ENCODE results near the gene NT5DC3. TPM values are rescaled to one million over a fixed set of nuclear protein-coding genes. Genes with fewer than 3 reads are reported as not detected.
A peak's percentile ranks its signal among the peaks of the same experiment; 100 is the strongest.

The NT5DC3 gene
- total RNA-seq (2014; rRNA removed; shearing (Covaris generic)) = 6.3 and 11.0 TPM in 2 replicates

- Histone ChIP-seq H3K4me3 (ENCODE audit: insufficient read depth, low read depth, low read length) (peak within 1 kb of the TSS; percentile 65), H3K36me3 (replicated peaks; ENCODE audit: control insufficient read depth, insufficient read depth, low read length) (no peaks in the 10 kb centered on the region), H3K27me3 (ENCODE audit: control insufficient read depth, insufficient read depth, low read length) (no peaks in the 10 kb centered on the region; the same call in 1 of the 2 replicates)
- DNase-seq = peak; percentile 96
Observed at GRCh38 chr12:103840876-103841689, at the start of gene NT5DC3. NT5DC3 (minus strand) TSS chr12:103841234; CDS start chr12:103841156, 78 bp downstream.

GRCh38 chr12:103887738-103888137 is 46.7 kb upstream of the NT5DC3 start:
- no peak for DNase-seq
- Histone ChIP-seq H3K36me3 (replicated peaks; ENCODE audit: control insufficient read depth, insufficient read depth, low read length) (no peaks in the 10 kb centered on the region), H3K4me3 (ENCODE audit: insufficient read depth, low read depth, low read length) (no peak overlapping the region), H3K27me3 (ENCODE audit: control insufficient read depth, insufficient read depth, low read length) (no peaks in the 10 kb centered on the region)

GRCh38 chr12:103886195-103886797 is 45.3 kb upstream of the NT5DC3 start:
- Histone ChIP-seq H3K27me3 (ENCODE audit: control insufficient read depth, insufficient read depth, low read length) (no peaks in the 10 kb centered on the region), H3K4me3 (ENCODE audit: insufficient read depth, low read depth, low read length) (no peak overlapping the region), H3K36me3 (replicated peaks; ENCODE audit: control insufficient read depth, insufficient read depth, low read length) (no peaks in the 10 kb centered on the region)
- DNase-seq = no peak

- DNase-seq = no peak
- Histone ChIP-seq H3K36me3 (replicated peaks; ENCODE audit: control insufficient read depth, insufficient read depth, low read length) (no peaks in the 10 kb centered on the region), H3K27me3 (ENCODE audit: control insufficient read depth, insufficient read depth, low read length) (no peaks in the 10 kb centered on the region), H3K4me3 (ENCODE audit: insufficient read depth, low read depth, low read length) (no peak overlapping the region)
Observed at GRCh38 chr12:103884316-103884715, 43.3 kb upstream of the NT5DC3 start.

GRCh38 chr12:103883908-103884307 is 42.9 kb upstream of the NT5DC3 start:
- Histone ChIP-seq H3K4me3 (ENCODE audit: insufficient read depth, low read depth, low read length) (no peak overlapping the region), H3K36me3 (replicated peaks; ENCODE audit: control insufficient read depth, insufficient read depth, low read length) (no peaks in the 10 kb centered on the region), H3K27me3 (ENCODE audit: control insufficient read depth, insufficient read depth, low read length) (no peaks in the 10 kb centered on the region)
- DNase-seq = no peak

- DNase-seq = no peak
- Histone ChIP-seq H3K36me3 (replicated peaks; ENCODE audit: control insufficient read depth, insufficient read depth, low read length) (no peaks in the 10 kb centered on the region), H3K4me3 (ENCODE audit: insufficient read depth, low read depth, low read length) (no peak overlapping the region), H3K27me3 (ENCODE audit: control insufficient read depth, insufficient read depth, low read length) (no peaks in the 10 kb centered on the region)
Observed at GRCh38 chr12:103882861-103883596, 42.0 kb upstream of the NT5DC3 start.

GRCh38 chr12:103881261-103881660 is 40.2 kb upstream of the NT5DC3 start:
- Histone ChIP-seq H3K4me3 (ENCODE audit: insufficient read depth, low read depth, low read length) (no peak overlapping the region), H3K27me3 (ENCODE audit: control insufficient read depth, insufficient read depth, low read length) (no peaks in the 10 kb centered on the region), H3K36me3 (replicated peaks; ENCODE audit: control insufficient read depth, insufficient read depth, low read length) (no peaks in the 10 kb centered on the region)
- DNase-seq = no peak

GRCh38 chr12:103880299-103881142 is 39.5 kb upstream of the NT5DC3 start:
- H3K36me3 ChIP-seq (replicated peaks; ENCODE audit: control insufficient read depth, insufficient read depth, low read length) = no peaks in the 10 kb centered on the region
- H3K27me3 ChIP-seq (ENCODE audit: control insufficient read depth, insufficient read depth, low read length) = no peaks in the 10 kb centered on the region
- no peak for DNase-seq
- no peak overlapping the region for H3K4me3 ChIP-seq (ENCODE audit: insufficient read depth, low read depth, low read length)

GRCh38 chr12:103879878-103880277 is 38.8 kb upstream of the NT5DC3 start:
- DNase-seq = no peak
- no peaks in the 10 kb centered on the region for H3K27me3 ChIP-seq (ENCODE audit: control insufficient read depth, insufficient read depth, low read length)
- no peak overlapping the region for H3K4me3 ChIP-seq (ENCODE audit: insufficient read depth, low read depth, low read length)
- no peaks in the 10 kb centered on the region for H3K36me3 ChIP-seq (replicated peaks; ENCODE audit: control insufficient read depth, insufficient read depth, low read length)

GRCh38 chr12:103879048-103879692 is 38.1 kb upstream of the NT5DC3 start:
- no peaks in the 10 kb centered on the region for H3K36me3 ChIP-seq (replicated peaks; ENCODE audit: control insufficient read depth, insufficient read depth, low read length)
- no peak for DNase-seq
- H3K27me3 ChIP-seq (ENCODE audit: control insufficient read depth, insufficient read depth, low read length) = no peaks in the 10 kb centered on the region
- no peak overlapping the region for H3K4me3 ChIP-seq (ENCODE audit: insufficient read depth, low read depth, low read length)

GRCh38 chr12:103877934-103878510 is 37.0 kb upstream of the NT5DC3 start:
- no peak overlapping the region for H3K4me3 ChIP-seq (ENCODE audit: insufficient read depth, low read depth, low read length)
- no peaks in the 10 kb centered on the region for H3K27me3 ChIP-seq (ENCODE audit: control insufficient read depth, insufficient read depth, low read length)
- DNase-seq = peak; percentile 68
- no peaks in the 10 kb centered on the region for H3K36me3 ChIP-seq (replicated peaks; ENCODE audit: control insufficient read depth, insufficient read depth, low read length)

GRCh38 chr12:103877288-103877687 is 36.3 kb upstream of the NT5DC3 start:
- no peaks in the 10 kb centered on the region for H3K27me3 ChIP-seq (ENCODE audit: control insufficient read depth, insufficient read depth, low read length)
- no peak for DNase-seq
- H3K36me3 ChIP-seq (replicated peaks; ENCODE audit: control insufficient read depth, insufficient read depth, low read length) = no peaks in the 10 kb centered on the region
- H3K4me3 ChIP-seq (ENCODE audit: insufficient read depth, low read depth, low read length) = no peak overlapping the region

GRCh38 chr12:103875666-103876065 is 34.6 kb upstream of the NT5DC3 start:
- no peak overlapping the region for H3K4me3 ChIP-seq (ENCODE audit: insufficient read depth, low read depth, low read length)
- H3K27me3 ChIP-seq (ENCODE audit: control insufficient read depth, insufficient read depth, low read length) = no peaks in the 10 kb centered on the region
- DNase-seq = no peak
- H3K36me3 ChIP-seq (replicated peaks; ENCODE audit: control insufficient read depth, insufficient read depth, low read length) = no peaks in the 10 kb centered on the region

Data from H7 (cell line).